ENCODE measurements around the gene ECSIT.

ECSIT gene

GRCh38 chr19:11550265-11550664, 21.3 kb upstream of the ECSIT start:
- FAIRE-seq (no peak), DNase-seq (ENCODE audit: insufficient read length, low spot score) (no peak)
- TF ChIP-seq SPI1 (IDR thresholded peaks at IDR 0.05; ENCODE audit: low read depth, low read length) = no peak

GRCh38 chr19:11549386-11549953, 20.5 kb upstream of the ECSIT start:
- no peak for TF ChIP-seq POU2F2 (IDR thresholded peaks at IDR 0.05; ENCODE audit: low read depth, low read length)
- TF ChIP-seq SPI1 (IDR thresholded peaks at IDR 0.05; ENCODE audit: low read depth, low read length) = no peak
- TF ChIP-seq POLR2AphosphoS5 (IDR thresholded peaks at IDR 0.05; ENCODE audit: low read depth, low read length) = no peak
- TF ChIP-seq TAF1 (IDR thresholded peaks at IDR 0.05; ENCODE audit: low read depth, low read length) = no peak
- no peak for FAIRE-seq
- DNase-seq (ENCODE audit: insufficient read length, low spot score) = no peak

- DNase-seq (ENCODE audit: insufficient read length, low spot score) = no peak
- TF ChIP-seq POLR2AphosphoS5 (IDR thresholded peaks at IDR 0.05; ENCODE audit: low read depth, low read length) (no peak), POLR2A (IDR thresholded peaks at IDR 0.05; ENCODE audit: low read depth, low read length) (no peak), SPI1 (IDR thresholded peaks at IDR 0.05; ENCODE audit: low read depth, low read length) (no peak), TAF1 (IDR thresholded peaks at IDR 0.05; ENCODE audit: low read depth, low read length) (no peak), POU2F2 (IDR thresholded peaks at IDR 0.05; ENCODE audit: low read depth, low read length) (no peak), PAX5 (IDR thresholded peaks at IDR 0.05; ENCODE audit: insufficient read depth, low read length, severe bottlenecking) (no peak)
- no peak for FAIRE-seq
Measured at GRCh38 chr19:11547929-11548700, 19.2 kb upstream of the ECSIT start.

GRCh38 chr19:11541238-11541637, 12.3 kb upstream of the ECSIT start:
- DNase-seq (ENCODE audit: insufficient read length, low spot score) (no peak), FAIRE-seq (peak; percentile 69)
- TF ChIP-seq SPI1 (IDR thresholded peaks at IDR 0.05; ENCODE audit: low read depth, low read length) (no peak), TAF1 (IDR thresholded peaks at IDR 0.05; ENCODE audit: low read depth, low read length) (no peak), POU2F2 (IDR thresholded peaks at IDR 0.05; ENCODE audit: low read depth, low read length) (no peak), POLR2A (IDR thresholded peaks at IDR 0.05; ENCODE audit: low read depth, low read length) (no peak)

- DNase-seq (ENCODE audit: insufficient read length, low spot score) = no peak
- TF ChIP-seq PAX5 (IDR thresholded peaks at IDR 0.05; ENCODE audit: insufficient read depth, low read length, severe bottlenecking) (no peak), POLR2AphosphoS5 (IDR thresholded peaks at IDR 0.05; ENCODE audit: low read depth, low read length) (no peak), POLR2A (IDR thresholded peaks at IDR 0.05; ENCODE audit: low read depth, low read length) (no peak), POU2F2 (IDR thresholded peaks at IDR 0.05; ENCODE audit: low read depth, low read length) (no peak), SPI1 (IDR thresholded peaks at IDR 0.05; ENCODE audit: low read depth, low read length) (no peak), TAF1 (IDR thresholded peaks at IDR 0.05; ENCODE audit: low read depth, low read length) (no peak)
- FAIRE-seq = no peak
Measured at GRCh38 chr19:11540645-11541044, 11.7 kb upstream of the ECSIT start.

- TF ChIP-seq SPI1 (IDR thresholded peaks at IDR 0.05; ENCODE audit: low read depth, low read length) (no peak), POU2F2 (IDR thresholded peaks at IDR 0.05; ENCODE audit: low read depth, low read length) (no peak)
- DNase-seq (ENCODE audit: insufficient read length, low spot score) (no peak), FAIRE-seq (no peak)
Measured at GRCh38 chr19:11539495-11540365, 10.8 kb upstream of the ECSIT start.

GRCh38 chr19:11538232-11539036, 9.5 kb upstream of the ECSIT start, which contains the start of gene CNN1:
TSS of gene CNN1 (plus strand) at chr19:11538851. CDS start at chr19:11538928, 77 bp downstream.
- no peak for DNase-seq (ENCODE audit: insufficient read length, low spot score)
- TF ChIP-seq POLR2AphosphoS5 (IDR thresholded peaks at IDR 0.05; ENCODE audit: low read depth, low read length) (no peak), POU2F2 (IDR thresholded peaks at IDR 0.05; ENCODE audit: low read depth, low read length) (no peak), TAF1 (IDR thresholded peaks at IDR 0.05; ENCODE audit: low read depth, low read length) (no peak), SPI1 (IDR thresholded peaks at IDR 0.05; ENCODE audit: low read depth, low read length) (no peak), POLR2A (IDR thresholded peaks at IDR 0.05; ENCODE audit: low read depth, low read length) (no peak), PAX5 (IDR thresholded peaks at IDR 0.05; ENCODE audit: insufficient read depth, low read length, severe bottlenecking) (no peak)

GRCh38 chr19:11535792-11536595, 7.1 kb upstream of the ECSIT start:
- TF ChIP-seq SPI1 (IDR thresholded peaks at IDR 0.05; ENCODE audit: low read depth, low read length) = no peak
- no peak for TF ChIP-seq TAF1 (IDR thresholded peaks at IDR 0.05; ENCODE audit: low read depth, low read length)
- no peak for TF ChIP-seq POLR2AphosphoS5 (IDR thresholded peaks at IDR 0.05; ENCODE audit: low read depth, low read length)
- TF ChIP-seq POU2F2 (IDR thresholded peaks at IDR 0.05; ENCODE audit: low read depth, low read length) = no peak
- TF ChIP-seq POLR2A (IDR thresholded peaks at IDR 0.05; ENCODE audit: low read depth, low read length) = no peak
- TF ChIP-seq PAX5 (IDR thresholded peaks at IDR 0.05; ENCODE audit: insufficient read depth, low read length, severe bottlenecking) = no peak
- FAIRE-seq = peak; percentile 91
- DNase-seq (ENCODE audit: insufficient read length, low spot score) = peak; percentile 90

More at GRCh38 chr19:11538232-11539036, 9.5 kb upstream of the ECSIT start, which contains the start of gene CNN1:
- no peak for FAIRE-seq
